Endothelial cell of umbilical vein (primary cell): ENCODE measurements around the gene SEMA6A. TPM values are rescaled to one million over a fixed set of nuclear protein-coding genes. Genes with fewer than 3 reads are reported as not detected.

Source experiments
- BruUV-seq: library from RNA; stranded (reverse); fragments of 400-500 nt; replicated peaks from 2 replicates; lab custom pipeline; 2021; lab: Mats Ljungman, UMichigan
- CTCF ChIA-PET: fragments of 300-600, 350-600 bp; sonication (Branson Sonifier 250); formaldehyde crosslinking; loops from one replicate; lab custom pipeline; 2021; ENCODE audit warnings: antibody characterized with exemption, inconsistent platforms; lab: Charles Lee
- POLR2A ChIA-PET: fragments of 300-600, 350-600 bp; sonication (Branson Sonifier 250); formaldehyde crosslinking; loops from one replicate; lab custom pipeline; 2021; ENCODE audit warnings: antibody characterized with exemption, inconsistent platforms; lab: Charles Lee
- DNase-seq: peaks from one replicate; pipeline ENCODE4 v3.0.0-alpha.2; 2011; ENCODE audit warnings: low read depth, low spot score
- FAIRE-seq: peaks from 2 replicates; lab custom pipeline; 2011; peaks lifted over from hg19 to GRCh38; lab: Jason Lieb, UNC
- H2AFZ ChIP-seq: 2 replicates; pipeline ENCODE4 v1.6.0; 2012; ENCODE audit warnings: low read depth, low read length, control low read depth, inconsistent platforms
- H3K27ac ChIP-seq: 2 replicates; pipeline ENCODE4 v1.5.1; 2011; ENCODE audit warnings: low read depth, mild to moderate bottlenecking, control low read depth, low read length, moderate library complexity; ENCODE audit not compliant: insufficient read depth
- H3K27me3 ChIP-seq, 2 experiments: 2 replicates each; pipeline versions ENCODE4 v1.6.0 to v1.6.1; 2011; ENCODE audit warnings: low read length in 2 of 2, mixed read lengths in 1 of 2; ENCODE audit not compliant: control insufficient read depth in 2 of 2, insufficient read depth in 2 of 2
- H3K36me3 ChIP-seq, 2 experiments: 2 replicates in 1 of 2; 3 replicates in 1 of 2; pipeline ENCODE4 v1.5.1; 2011; ENCODE audit warnings: low read length in 2 of 2, mild to moderate bottlenecking in 1 of 2, moderate library complexity in 1 of 2; ENCODE audit not compliant: control insufficient read depth in 2 of 2, insufficient read depth in 2 of 2; ENCODE audit errors: extremely low read depth in 1 of 2
- H3K4me1 ChIP-seq: 3 replicates; pipeline ENCODE4 v1.5.1; 2011; ENCODE audit warnings: mild to moderate bottlenecking, low read length; ENCODE audit not compliant: control insufficient read depth, insufficient read depth; ENCODE audit errors: extremely low read depth
- H3K4me2 ChIP-seq: 2 replicates; pipeline ENCODE4 v1.6.1; 2011; ENCODE audit warnings: low read length, control low read depth, mixed read lengths; ENCODE audit not compliant: insufficient read depth
- H3K4me3 ChIP-seq, 3 experiments: fragments of 200-600 bp in 1 of 3; sonication (generic), shearing (Covaris generic) in 1 of 3; replicated peaks in 1 of 3; 2 replicates each; pipeline ENCODE4 v1.5.1; 2011 to 2016; ENCODE audit warnings: control low read depth in 3 of 3, low read length in 3 of 3, mild to moderate bottlenecking in 2 of 3, inconsistent platforms in 1 of 3, low read depth in 1 of 3, moderate library complexity in 1 of 3; ENCODE audit not compliant: insufficient read depth in 1 of 3
- H3K79me2 ChIP-seq: 2 replicates; pipeline ENCODE4 v1.6.0; 2012; ENCODE audit warnings: low read length, inconsistent platforms; ENCODE audit not compliant: control insufficient read depth, insufficient read depth
- H3K9ac ChIP-seq: replicated peaks from 2 replicates; pipeline ENCODE3; 2011; ENCODE audit warnings: low read length, control low read depth; ENCODE audit not compliant: insufficient read depth; ENCODE audit errors: extremely low read depth
- H3K9me1 ChIP-seq: replicated peaks from 3 replicates; pipeline ENCODE4 v1.6.0; 2011; ENCODE audit warnings: mild to moderate bottlenecking, low read length; ENCODE audit not compliant: control insufficient read depth, insufficient read depth; ENCODE audit errors: extremely low read depth
- H3K9me3 ChIP-seq: replicated peaks from 2 replicates; pipeline ENCODE4 v1.5.1; 2012; ENCODE audit warnings: low read length, inconsistent platforms; ENCODE audit not compliant: control insufficient read depth, insufficient read depth
- H4K20me1 ChIP-seq: replicated peaks from 2 replicates; pipeline ENCODE3; 2011; ENCODE audit warnings: mild to moderate bottlenecking, low read length; ENCODE audit not compliant: control insufficient read depth, insufficient read depth; ENCODE audit errors: extremely low read depth
- CTCF ChIP-seq, 2 donors: IDR thresholded peaks; 1 replicate in 1 of 2; 2 replicates in 1 of 2; pipeline ENCODE4 v1.5.1; 2011; ENCODE audit warnings: low read length in 2 of 2, mild to moderate bottlenecking in 2 of 2, moderate library complexity in 2 of 2, control low read depth in 1 of 2, inconsistent platforms in 1 of 2, low read depth in 1 of 2; ENCODE audit not compliant: insufficient read depth in 1 of 2; ENCODE audit errors: extremely low read depth in 1 of 2
- EZH2 ChIP-seq: IDR thresholded peaks from 2 replicates; pipeline ENCODE4 v1.6.1; 2012; ENCODE audit warnings: borderline replicate concordance, low read depth, mild to moderate bottlenecking, moderate library complexity, low read length, inconsistent platforms; ENCODE audit not compliant: severe bottlenecking
- FOS ChIP-seq: IDR thresholded peaks from 2 replicates; pipeline ENCODE4 v1.6.1; 2011; ENCODE audit warnings: mild to moderate bottlenecking, low read length, moderate library complexity, borderline replicate concordance; ENCODE audit not compliant: insufficient read depth
- GATA2 ChIP-seq: IDR thresholded peaks from 2 replicates; pipeline ENCODE4 v1.7.0; 2011; ENCODE audit warnings: low read depth, mild to moderate bottlenecking, moderate library complexity, mixed read lengths, low read length; ENCODE audit not compliant: insufficient read length, insufficient read depth
- JUN ChIP-seq: IDR thresholded peaks from 2 replicates; pipeline ENCODE4 v1.6.1; 2011; ENCODE audit warnings: borderline replicate concordance, low read depth; ENCODE audit not compliant: insufficient read length, insufficient read depth
- MYC ChIP-seq: IDR thresholded peaks from one replicate; pipeline ENCODE4 v1.6.1; 2011; ENCODE audit warnings: mild to moderate bottlenecking, low read depth, low read length
- POLR2A ChIP-seq: IDR thresholded peaks from 2 replicates; pipeline ENCODE4 v1.6.1; 2012; ENCODE audit warnings: low read depth, mild to moderate bottlenecking, control low read depth, low read length
- POLR2AphosphoS5 ChIP-seq: IDR thresholded peaks from 2 replicates; pipeline ENCODE4 v1.6.1; 2012; ENCODE audit warnings: low read depth, mild to moderate bottlenecking, control low read depth, low read length, moderate library complexity; ENCODE audit not compliant: insufficient read depth
- dilution Hi-C: fragments of 300-500 bp; cut with MboI; formaldehyde crosslinking; loops from one replicate; pipeline ENCODE4 v1.15.0; 2019; ENCODE audit warnings: low sequenced_read_pairs; ENCODE audit not compliant: extremely low pct_ligation_motif_present
- intact Hi-C: fragments of 100-400 bp; cut with micrococcal nuclease; formaldehyde crosslinking; loops from one replicate; pipeline ENCODE4 v1.10.0; 2022
- polyA plus RNA-seq, 4 experiments: library from polyadenylated mRNA; depleted of rRNA in 3 of 4; stranded (reverse) in 3 of 4; unstranded in 1 of 4; fragments of >200 nt; gene quantifications; 2 replicates each; pipeline versions ENCODE4 v1.2.1 to v1.2.3, GENCODE V29; 2011 to 2012; ENCODE audit warnings: missing spikeins in 1 of 4
- total RNA-seq: library from RNA; stranded (reverse); gene quantifications from 2 replicates; pipeline ENCODE4 v1.2.3, GENCODE V29; 2021
- TF ChIP-seq, protein P1 (sequence below): IDR thresholded peaks from 2 replicates; pipeline ENCODE4 v1.6.1; 2011; ENCODE audit not compliant: insufficient read depth, insufficient read length

The SEMA6A gene
- total and polyA plus RNA-seq, 2 donors (not counting 3 experiments of a cell fraction or from before 2014, with no cell fraction given) = 0.43 to 1.5 TPM

GRCh38 chr5:116600876-116601275 lies 26.3 kb upstream of the SEMA6A start:
- CTCF ChIA-PET = no interaction called here
- no peaks in the 10 kb centered on the region for H3K9me3 ChIP-seq
- intact Hi-C loops (no loop called here), dilution Hi-C loops (no loop called here)
- no peak for FAIRE-seq
- no TSS peak for BruUV-seq
- POLR2A ChIA-PET = no interaction called here
- no peaks in the 10 kb centered on the region for H3K79me2 ChIP-seq
- H3K4me2 ChIP-seq = no peak overlapping the region
- no peaks in the 10 kb centered on the region for H4K20me1 ChIP-seq
- no peak overlapping the region for H3K27ac ChIP-seq
- H3K9ac ChIP-seq = no peak overlapping the region
- H2AFZ ChIP-seq = no peak overlapping the region
- H3K36me3 ChIP-seq = no peaks in the 10 kb centered on the region
- H3K4me1 ChIP-seq = no peaks in the 10 kb centered on the region
- H3K4me3 ChIP-seq = no peak overlapping the region
- no peaks in the 10 kb centered on the region for H3K9me1 ChIP-seq
- no peak for TF ChIP-seq EZH2
- no peak for TF ChIP-seq CTCF (IDR thresholded peaks at IDR 0.05; ENCODE audit: extremely low read depth in 1 of 2, insufficient read depth in 1 of 2, low read depth in 1 of 2, low read length in 2 of 2)
- TF ChIP-seq POLR2AphosphoS5 = no peak
- no peak for TF ChIP-seq MYC
- TF ChIP-seq GATA2 = no peak
- TF ChIP-seq FOS = no peak
- no peak for TF ChIP-seq POLR2A
- TF ChIP-seq, protein P1, sequence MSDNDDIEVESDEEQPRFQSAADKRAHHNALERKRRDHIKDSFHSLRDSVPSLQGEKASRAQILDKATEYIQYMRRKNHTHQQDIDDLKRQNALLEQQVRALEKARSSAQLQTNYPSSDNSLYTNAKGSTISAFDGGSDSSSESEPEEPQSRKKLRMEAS = no peak
- TF ChIP-seq JUN = no peak
- peaks cover 0 to 3% of the 10 kb centered on the region in 2 experiments for H3K27me3 ChIP-seq
- DNase-seq = no peak
